SH-SY5Y (cell line): ENCODE data around the gene NINL.

ENCODE experiments used
- GATA2 ChIP-seq: IDR thresholded peaks from 2 replicates; pipeline ENCODE4 v1.6.1; 2011; ENCODE audit warnings: mild to moderate bottlenecking, low read depth, low read length
- GATA3 ChIP-seq: IDR thresholded peaks from 2 replicates; pipeline ENCODE4 v1.6.1; 2011; ENCODE audit warnings: low read depth, mild to moderate bottlenecking, low read length, moderate library complexity

The NINL gene

GRCh38 chr20:25544734-25545133 lies 40.6 kb downstream of the NINL start:
- no peak; the same call in 1 of the 2 replicates for TF ChIP-seq GATA2
- no peak for TF ChIP-seq GATA3

GRCh38 chr20:25544311-25544710 lies 41.0 kb downstream of the NINL start:
- no peak for TF ChIP-seq GATA3
- no peak for TF ChIP-seq GATA2

- TF ChIP-seq GATA2 (no peak), GATA3 (no peak)
Observed at GRCh38 chr20:25543068-25543467, 42.3 kb downstream of the NINL start.

GRCh38 chr20:25541676-25542075 lies 43.7 kb downstream of the NINL start:
- no peak for TF ChIP-seq GATA3
- TF ChIP-seq GATA2 = no peak

GRCh38 chr20:25539742-25540672 lies 45.3 kb downstream of the NINL start:
- TF ChIP-seq GATA3 (no peak), GATA2 (no peak)

GRCh38 chr20:25538838-25539665 lies 46.3 kb downstream of the NINL start:
- no peak for TF ChIP-seq GATA2
- TF ChIP-seq GATA3 = no peak

- TF ChIP-seq GATA2 = no peak
- TF ChIP-seq GATA3 = no peak
Observed at GRCh38 chr20:25537890-25538289, 47.4 kb downstream of the NINL start.

- TF ChIP-seq GATA3 = no peak
- no peak for TF ChIP-seq GATA2
Observed at GRCh38 chr20:25535762-25536161, 49.6 kb downstream of the NINL start.

- TF ChIP-seq GATA2 = no peak
- no peak for TF ChIP-seq GATA3
Observed at GRCh38 chr20:25534845-25535244, 50.5 kb downstream of the NINL start.

GRCh38 chr20:25533920-25534700 lies 51.2 kb downstream of the NINL start:
- TF ChIP-seq GATA2 (no peak), GATA3 (no peak)

GRCh38 chr20:25532971-25533391 lies 52.4 kb downstream of the NINL start:
- TF ChIP-seq GATA2 = no peak
- no peak for TF ChIP-seq GATA3

- TF ChIP-seq GATA3 (no peak), GATA2 (no peak)
Observed at GRCh38 chr20:25532015-25532751, 53.1 kb downstream of the NINL start.

GRCh38 chr20:25529295-25529951 lies 55.9 kb downstream of the NINL start:
- no peak for TF ChIP-seq GATA3
